HUDEP-2 (cell line): Measurements from ENCODE around the gene ZNF791.
A peak's percentile ranks its signal among the peaks of the same experiment; 100 is the strongest.
"Not testable (repeated sequence)": the region's sequence is repeated elsewhere in the genome, so short reads cannot be mapped to it uniquely, and the experiment has no call there.

Experiments
- DNase-seq, 76 experiments: peaks; one replicate each; lab custom pipeline; 2025; ENCODE audit not compliant: unreplicated experiment in 76 of 76; lab: John Stamatoyannopoulos, UW

The ZNF791 gene

DNA sequence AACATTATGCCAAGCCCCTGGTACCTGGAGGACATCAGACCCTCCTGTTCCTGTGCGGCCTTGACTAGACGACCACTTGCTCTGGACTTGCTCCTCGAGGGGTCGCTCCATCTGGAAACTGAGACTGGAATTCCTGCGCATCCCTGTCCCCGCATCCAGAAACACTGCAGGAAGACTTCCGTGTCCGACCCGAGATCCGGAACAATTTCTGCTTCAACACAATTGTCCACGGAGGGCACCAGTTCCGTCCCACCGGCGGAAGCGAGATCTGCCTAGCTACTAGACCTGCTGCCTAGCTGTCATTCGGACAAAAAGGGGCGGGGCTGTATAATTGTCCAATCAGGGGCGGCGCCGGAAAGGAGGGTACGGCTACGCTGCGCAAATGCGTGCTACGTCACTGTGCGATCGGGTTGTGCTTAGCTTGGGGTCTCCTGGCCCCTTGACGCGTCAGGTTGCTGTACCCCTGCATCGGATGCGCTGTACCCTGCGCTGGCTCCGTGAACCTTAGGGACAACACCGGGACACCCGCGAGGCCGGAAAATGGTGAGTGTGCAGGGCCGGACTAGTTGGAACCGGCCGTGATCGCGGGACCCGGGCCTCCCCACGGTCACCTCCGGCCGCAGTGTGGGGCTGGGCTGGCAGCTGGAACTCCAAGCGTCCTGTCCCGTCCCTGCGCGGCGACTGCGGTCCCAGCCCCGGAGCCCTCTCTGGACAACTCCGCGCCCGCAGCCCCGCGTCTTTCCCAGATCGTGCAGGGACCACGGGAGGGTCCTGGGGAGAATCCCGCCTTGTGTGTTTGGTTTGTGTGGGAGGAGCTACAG is at the start of gene ZNF791, which contains the start of gene ZNF490:
Gene ZNF791, plus strand, starts transcription at position 381 of the 821 bp plus-strand sequence. Its CDS starts 160 bp downstream, at position 541.
Gene ZNF490, minus strand, starts transcription at position 274 of the 821 bp plus-strand sequence. Its CDS starts 133 bp downstream, at position 141.
- peak; percentile 67 to 100 (median 98) for DNase-seq

DNA sequence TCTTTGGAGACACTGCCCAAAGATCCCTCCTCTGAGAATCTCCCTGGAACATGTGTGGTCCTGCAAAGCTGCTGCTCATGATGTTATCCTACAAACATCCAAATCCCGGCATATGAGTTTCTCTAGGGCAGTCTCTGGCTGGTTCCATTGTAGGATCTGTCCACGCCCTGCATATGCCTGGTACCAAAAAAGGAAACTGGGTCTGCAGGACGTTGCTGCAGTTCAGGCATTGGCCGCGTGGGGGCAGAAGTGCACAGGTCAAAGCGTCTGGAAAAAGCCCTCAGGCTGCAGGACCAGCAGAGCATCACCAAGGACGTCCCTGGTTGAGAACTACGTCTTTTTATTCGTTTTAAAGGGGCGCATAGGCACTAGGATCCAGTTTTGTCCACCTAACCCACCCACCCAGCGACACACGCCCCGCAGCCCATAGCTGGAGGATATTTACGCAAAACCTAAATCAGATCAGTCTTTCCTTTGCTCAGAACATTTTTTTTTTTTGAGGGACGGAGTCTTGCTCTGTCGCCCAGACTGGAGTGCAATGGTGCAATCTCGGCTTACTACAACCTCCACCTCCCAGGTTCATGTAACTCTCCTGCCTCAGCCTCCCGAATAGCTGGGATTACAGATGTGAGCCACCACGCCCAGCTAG is 46.6 kb upstream of the ZNF791 start:
- DNase-seq = peak in 73 of 76 experiments; percentile 35 to 92 (median 78)

- DNase-seq = not testable (repeated sequence)
Observed at GRCh38 chr19:12566380-12566779, 44.3 kb upstream of the ZNF791 start.

DNA sequence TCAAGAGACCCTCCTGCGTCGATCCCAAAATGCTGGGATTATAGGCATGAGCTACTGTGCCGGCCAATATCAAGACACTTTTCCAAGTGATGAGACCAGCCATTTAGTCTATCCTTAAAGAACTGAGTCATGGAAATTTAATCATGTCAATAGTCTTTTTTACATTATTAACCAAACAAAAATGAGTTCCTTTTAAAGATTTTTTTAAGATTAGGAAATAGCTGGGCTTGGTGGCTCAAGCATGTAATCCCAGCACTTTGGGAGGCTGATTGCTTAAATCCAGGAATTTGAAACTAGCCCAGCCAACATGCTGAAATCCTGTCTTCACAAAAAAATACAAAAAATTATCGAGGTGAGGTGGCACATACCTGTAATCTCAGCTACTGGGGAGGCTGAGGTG is 42.8 kb upstream of the ZNF791 start:
- DNase-seq = no peak

DNA sequence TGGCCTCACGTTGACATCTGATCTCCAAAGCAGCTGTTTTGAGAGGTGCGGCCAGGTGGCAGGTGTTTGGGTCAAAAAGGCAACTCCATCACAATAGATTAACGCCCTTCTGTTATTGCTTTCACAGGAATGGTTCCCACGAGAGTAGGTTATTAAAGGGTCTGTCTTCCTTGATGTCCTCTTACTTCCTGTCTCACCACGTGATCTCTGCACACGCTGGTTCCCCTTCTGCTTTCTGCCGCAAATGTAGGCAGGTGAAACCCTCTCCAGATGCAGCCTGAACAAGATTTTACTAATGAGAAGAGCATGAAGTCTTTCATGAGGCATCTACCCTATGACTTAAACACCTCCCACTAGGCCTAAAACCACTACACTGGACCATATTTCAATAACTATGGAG is 36.7 kb upstream of the ZNF791 start:
- no peak for DNase-seq

GRCh38 chr19:12578641-12579040 is 32.1 kb upstream of the ZNF791 start:
- DNase-seq = no peak

DNA sequence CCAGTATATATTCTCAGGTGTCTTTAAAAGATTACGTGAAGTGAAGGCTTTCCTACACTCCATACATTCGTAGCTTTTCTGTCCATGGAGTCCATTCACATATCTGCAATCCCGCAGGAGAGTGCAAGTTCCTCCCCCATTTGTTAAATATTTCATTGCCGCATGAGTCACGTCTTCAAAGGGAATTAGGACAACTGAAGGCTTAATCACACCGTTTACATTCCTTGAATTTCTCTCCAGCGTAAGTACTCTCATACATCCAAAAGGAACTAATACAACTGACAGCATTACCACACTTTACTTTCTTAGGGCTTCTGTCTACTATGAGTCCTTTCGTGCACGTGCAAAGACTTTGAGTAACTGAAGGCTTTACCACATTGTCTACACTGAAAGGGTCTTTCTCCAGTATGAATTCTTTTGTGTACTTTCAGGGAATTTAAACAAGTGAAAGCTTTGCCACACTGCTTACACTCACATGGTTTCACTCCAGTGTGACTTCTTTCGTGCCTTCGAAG is 30.5 kb upstream of the ZNF791 start:
- DNase-seq = no peak

DNA sequence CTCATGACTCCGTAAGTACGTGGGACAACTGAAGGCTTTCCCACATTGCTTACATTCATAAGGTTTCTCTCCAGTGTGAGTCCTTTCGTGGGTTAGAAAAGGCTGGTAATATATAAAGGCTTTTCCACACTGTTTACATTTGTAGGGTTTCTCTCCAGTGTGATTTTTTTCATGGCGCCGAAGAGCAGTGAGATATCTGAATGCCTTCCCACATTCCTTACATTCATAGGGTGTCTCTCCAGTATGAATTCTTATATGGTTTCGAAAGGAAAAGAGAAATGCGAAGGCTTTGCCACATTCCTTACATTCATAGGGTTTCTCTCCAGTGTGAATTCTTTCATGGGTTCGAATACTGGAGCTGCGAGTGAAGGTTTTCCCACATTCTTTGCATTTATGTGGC is 29.6 kb upstream of the ZNF791 start:
- no peak for DNase-seq

DNA sequence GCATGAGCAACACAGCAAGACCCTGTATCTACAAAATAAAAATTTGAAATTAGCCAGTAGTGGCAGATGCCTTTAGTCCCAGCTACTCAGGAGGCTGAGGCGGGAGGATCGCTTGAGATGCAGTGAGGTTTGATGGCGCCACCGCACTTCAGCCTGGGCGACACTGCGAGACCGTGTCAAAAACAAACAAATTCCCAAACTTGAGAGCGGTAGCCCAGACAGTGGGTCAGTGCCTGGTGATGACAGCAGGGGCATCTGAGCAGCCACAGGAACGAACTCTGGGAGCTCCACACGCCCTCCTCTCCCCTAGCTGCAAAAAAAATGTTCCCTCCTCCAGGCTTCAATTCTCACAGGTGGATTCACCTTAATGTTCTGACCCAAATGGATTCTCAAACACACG is 14.2 kb upstream of the ZNF791 start:
- no peak for DNase-seq

DNA sequence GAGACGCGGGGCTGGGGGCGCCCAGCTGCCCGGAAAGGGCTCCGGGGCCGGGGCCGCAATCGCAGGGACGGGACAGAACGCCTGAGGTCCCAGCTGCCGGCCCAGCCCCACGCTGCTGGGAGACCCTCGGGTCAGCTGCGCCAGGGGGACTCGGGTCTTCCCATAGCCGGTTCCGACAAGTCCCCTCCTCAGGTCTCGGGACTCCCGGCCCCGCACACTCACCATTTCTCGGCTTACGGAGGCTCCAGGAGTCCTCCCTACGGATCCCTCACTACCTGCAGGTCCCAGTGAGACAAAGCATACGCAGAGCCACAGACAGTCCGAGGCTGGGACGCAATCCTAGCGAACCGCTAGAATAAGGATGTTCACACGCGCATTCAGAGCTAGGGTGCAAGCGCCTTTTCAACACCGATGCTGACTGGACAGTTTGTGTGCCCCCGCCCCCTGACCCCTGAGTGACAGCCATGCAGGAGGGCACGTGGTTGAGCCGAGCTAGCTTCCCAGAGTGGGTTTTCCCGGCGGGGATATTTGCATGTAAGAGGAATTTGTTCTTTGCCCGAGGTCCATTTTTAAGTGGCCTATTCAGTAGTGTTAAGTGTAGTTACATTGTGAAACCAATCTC is 13.7 kb upstream of the ZNF791 start:
- DNase-seq = no peak

- DNase-seq = no peak
Observed at GRCh38 chr19:12597594-12597993, 13.1 kb upstream of the ZNF791 start.

DNA sequence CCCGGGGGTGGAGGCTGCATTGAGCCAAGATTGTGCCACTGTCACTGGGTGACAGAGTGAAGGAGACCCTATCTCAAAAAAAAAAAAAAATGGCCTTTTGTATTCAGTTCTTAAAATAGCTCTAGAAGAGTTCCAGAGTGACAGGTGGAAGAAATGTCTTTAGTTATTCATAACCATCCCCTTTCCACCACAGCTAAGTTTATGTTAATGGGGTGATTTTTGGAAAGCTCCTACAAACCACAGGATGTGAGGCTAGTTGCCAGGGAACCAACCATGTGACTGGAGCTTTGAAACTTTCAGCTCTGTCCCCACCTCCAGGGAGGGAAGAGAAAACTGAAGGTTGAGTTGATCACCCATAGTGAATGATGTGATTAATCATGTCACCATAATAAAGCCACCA is 7.0 kb upstream of the ZNF791 start:
- DNase-seq = no peak

DNA sequence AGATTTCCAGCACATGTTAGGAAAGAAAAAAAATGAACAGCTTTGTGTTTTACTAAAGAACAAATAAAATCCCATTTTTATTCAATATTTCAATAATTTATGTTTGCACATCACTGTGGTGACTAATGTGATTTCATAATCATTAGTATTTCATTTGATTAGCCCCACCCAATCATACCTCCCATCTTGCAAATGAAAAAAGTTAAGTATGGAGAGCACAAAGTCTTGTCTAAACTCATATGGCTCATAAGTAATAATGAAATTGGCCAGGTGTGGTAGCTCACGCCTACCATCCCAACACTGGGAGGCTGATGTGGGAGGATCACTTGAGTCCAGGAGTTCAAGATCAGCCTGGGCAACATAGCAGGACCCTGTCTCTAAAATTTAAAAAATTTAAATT is 3.9 kb upstream of the ZNF791 start:
- no peak for DNase-seq

DNA sequence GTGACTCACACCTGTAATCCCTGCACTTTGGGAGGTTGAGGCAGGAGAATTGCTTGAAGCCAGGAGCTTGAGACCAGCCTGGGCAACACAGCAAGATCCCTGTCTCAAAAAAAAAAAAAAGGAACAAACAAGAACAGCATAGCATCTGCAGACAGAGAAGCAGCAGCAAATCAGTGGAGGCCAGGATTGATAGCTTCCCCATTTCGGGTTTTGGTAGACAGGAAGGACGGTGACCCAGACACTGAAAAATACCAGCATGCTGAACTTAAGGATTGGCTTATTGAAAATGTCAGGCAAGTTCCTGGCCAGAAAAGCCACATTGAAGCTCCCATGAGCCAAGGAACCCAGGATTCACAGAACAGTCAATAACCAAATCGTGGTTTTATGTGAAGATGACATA is 3.1 kb upstream of the ZNF791 start:
- DNase-seq = no peak

DNA sequence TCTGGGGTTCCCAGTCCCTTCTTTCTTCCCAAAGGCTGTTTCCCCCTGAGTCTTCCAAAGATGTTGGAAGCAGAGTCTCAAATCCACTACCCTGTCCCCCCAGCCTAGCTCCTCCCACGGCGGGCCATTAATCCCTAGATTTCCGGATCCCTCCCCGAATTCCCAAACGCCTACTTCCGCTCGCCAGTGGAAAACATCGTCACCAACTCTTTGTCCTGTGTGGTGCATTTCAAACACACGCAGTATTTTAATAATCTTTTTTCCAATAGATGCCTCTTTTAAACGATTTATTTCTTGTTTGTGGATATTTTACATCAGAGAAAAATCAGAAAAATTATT is 610 bp downstream of the ZNF791 start:
- DNase-seq = peak in 7 of 76 experiments; percentile 6 to 46 (median 17)

- DNase-seq = no peak
Observed at GRCh38 chr19:12617646-12618045, 6.9 kb downstream of the ZNF791 start.

- DNase-seq = not testable (repeated sequence)
Observed at GRCh38 chr19:12621253-12622024, 10.7 kb downstream of the ZNF791 start.

DNA sequence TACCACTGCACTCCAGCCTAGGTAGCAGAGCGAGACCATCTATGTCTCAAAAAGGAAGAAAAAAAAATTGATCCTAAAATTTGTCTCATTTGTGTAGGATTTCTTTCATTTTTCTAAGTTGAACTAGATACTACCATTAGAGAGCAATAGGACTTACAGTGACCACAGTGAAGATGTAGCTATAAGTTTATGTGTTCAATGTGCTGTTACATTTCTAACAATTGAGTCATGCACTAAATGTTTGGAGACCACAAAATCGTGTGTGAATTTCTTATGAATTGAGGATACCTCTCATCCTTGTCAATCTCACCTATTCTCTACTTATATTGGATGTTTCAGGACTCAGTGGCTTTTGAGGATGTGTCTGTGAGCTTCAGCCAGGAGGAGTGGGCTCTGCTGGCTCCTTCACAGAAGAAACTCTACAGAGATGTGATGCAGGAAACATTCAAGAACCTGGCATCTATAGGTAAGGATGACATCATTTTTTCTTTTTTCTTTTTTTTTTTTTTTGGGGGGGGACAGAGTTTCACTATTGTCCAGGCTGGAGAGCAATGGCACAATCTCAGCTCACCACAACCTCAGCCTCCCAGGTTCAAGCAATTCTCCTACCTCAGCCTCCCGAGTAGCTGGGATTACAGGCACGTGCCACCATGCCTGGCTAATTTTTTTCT is 12.8 kb downstream of the ZNF791 start:
- no peak for DNase-seq

DNA sequence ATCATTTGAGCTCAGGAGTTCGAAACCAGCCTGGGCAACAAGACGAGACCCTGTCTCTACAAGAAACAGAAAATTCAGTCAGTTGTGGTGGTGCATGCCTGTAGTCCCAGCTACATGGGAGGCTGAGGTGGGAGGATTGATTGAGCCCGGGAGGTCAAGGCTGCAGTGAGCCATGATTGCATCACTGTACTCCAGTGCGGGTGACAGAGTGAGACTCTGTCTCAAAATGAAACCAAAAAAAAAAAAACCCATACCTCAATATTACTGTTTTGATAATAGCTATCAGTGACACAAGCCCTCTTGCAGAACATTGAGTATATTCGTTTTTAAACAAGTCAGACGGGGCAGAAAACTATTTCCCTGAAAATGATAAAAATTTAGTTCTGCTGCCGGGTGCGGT is 16.2 kb downstream of the ZNF791 start:
- no peak for DNase-seq
